ENCODE results near the gene CYP8B1. TPM values are rescaled to one million over a fixed set of nuclear protein-coding genes. Genes with fewer than 3 reads are reported as not detected.
A peak's percentile ranks its signal among the peaks of the same experiment; 100 is the strongest.

The CYP8B1 gene
- total and polyA plus RNA-seq, 2 of the 13 experiments (the other 11 are each of a cell fraction or from before 2014, with no cell fraction given) = 0.58 to 2.0 TPM

DNA sequence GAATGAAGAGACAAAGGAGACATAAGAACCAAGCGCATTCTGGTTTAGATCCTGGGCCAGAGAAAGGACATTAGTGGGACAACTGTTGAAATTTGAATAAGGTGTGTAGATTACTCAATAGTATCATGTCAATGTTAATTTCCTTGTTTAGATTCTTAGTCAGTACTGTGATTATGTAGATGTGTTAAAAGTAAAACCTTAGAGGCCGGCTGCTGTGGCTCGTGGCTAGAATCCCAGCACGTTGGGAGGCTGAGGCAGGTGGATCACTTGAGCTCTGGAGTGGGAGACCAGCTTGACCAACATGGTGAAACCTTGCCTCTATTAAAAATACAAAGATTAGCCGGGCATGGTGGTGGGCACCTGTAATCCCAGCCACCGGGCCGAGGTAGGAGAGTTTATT, 26.7 kb downstream of the CYP8B1 start:
- WGBS (ENCODE audit: low lambda C conversion rate) = over 99% methylated on average over 7 of the region's 7 CpGs
- H4K20me1 ChIP-seq (ENCODE audit: insufficient read depth, low read length) = no peaks in the 10 kb centered on the region
- H3K9ac ChIP-seq (ENCODE audit: insufficient read depth, low read depth, low read length) = no peak overlapping the region
- no peaks in the 10 kb centered on the region for H3K27me3 ChIP-seq (ENCODE audit: control insufficient read depth in 1 of 2, insufficient read depth in 2 of 2, low read length in 2 of 2)
- ChIA-PET POLR2A (no interaction called here), CTCF (ENCODE audit: low intra/inter-chr PET ratio, low total read pairs) (no interaction called here)
- peaks cover 95% of the 10 kb centered on the region for H3K4me1 ChIP-seq (ENCODE audit: insufficient read depth, low read length)
- H3K4me3 ChIP-seq (replicated peaks in 1 of 3; ENCODE audit: insufficient read depth in 1 of 3, low read depth in 2 of 3, low read length in 3 of 3) = no peak overlapping the region
- TF ChIP-seq MAFF (IDR thresholded peaks at IDR 0.05; ENCODE audit: low read depth, low read length) (no peak), ATRX (CRISPR knock-in tag; IDR thresholded peaks at IDR 0.05; ENCODE audit: borderline replicate concordance) (no peak)
- TF ChIP-seq, protein P1, sequence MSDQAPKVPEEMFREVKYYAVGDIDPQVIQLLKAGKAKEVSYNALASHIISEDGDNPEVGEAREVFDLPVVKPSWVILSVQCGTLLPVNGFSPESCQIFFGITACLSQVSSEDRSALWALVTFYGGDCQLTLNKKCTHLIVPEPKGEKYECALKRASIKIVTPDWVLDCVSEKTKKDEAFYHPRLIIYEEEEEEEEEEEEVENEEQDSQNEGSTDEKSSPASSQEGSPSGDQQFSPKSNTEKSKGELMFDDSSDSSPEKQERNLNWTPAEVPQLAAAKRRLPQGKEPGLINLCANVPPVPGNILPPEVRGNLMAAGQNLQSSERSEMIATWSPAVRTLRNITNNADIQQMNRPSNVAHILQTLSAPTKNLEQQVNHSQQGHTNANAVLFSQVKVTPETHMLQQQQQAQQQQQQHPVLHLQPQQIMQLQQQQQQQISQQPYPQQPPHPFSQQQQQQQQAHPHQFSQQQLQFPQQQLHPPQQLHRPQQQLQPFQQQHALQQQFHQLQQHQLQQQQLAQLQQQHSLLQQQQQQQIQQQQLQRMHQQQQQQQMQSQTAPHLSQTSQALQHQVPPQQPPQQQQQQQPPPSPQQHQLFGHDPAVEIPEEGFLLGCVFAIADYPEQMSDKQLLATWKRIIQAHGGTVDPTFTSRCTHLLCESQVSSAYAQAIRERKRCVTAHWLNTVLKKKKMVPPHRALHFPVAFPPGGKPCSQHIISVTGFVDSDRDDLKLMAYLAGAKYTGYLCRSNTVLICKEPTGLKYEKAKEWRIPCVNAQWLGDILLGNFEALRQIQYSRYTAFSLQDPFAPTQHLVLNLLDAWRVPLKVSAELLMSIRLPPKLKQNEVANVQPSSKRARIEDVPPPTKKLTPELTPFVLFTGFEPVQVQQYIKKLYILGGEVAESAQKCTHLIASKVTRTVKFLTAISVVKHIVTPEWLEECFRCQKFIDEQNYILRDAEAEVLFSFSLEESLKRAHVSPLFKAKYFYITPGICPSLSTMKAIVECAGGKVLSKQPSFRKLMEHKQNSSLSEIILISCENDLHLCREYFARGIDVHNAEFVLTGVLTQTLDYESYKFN (CRISPR knock-in tag; conservative IDR thresholded peaks at IDR 0.05) = no peak
- intact Hi-C loops (cut with micrococcal nuclease; ENCODE audit: unreplicated experiment) (no loop called here), in situ Hi-C loops (cut with HindIII; ENCODE audit: extremely low pct_ligation_motif_present, low pct_unique_long_range_greater_than_20kb) (loop anchor here (25.0 kb wide), 1 partner anchor 612 kb away; no protein-coding TSS in a partner anchor)
- H3K27ac ChIP-seq (ENCODE audit: extremely low read length, insufficient read depth, low read length) = no peak overlapping the region
- H2AFZ ChIP-seq (ENCODE audit: low read length) = no peak overlapping the region
- FAIRE-seq (no peak), DNase-seq (ENCODE audit: low spot score) (no peak), ATAC-seq (no peak)
- BruUV-seq (replicated peaks) = no TSS peak
- no peaks in the 10 kb centered on the region for H3K79me2 ChIP-seq (ENCODE audit: insufficient read depth, low read length)
- H3K9me3 ChIP-seq (ENCODE audit: low read length) = no peaks in the 10 kb centered on the region
- no peak overlapping the region for H3K4me2 ChIP-seq (ENCODE audit: low read depth, low read length)
- no peaks in the 10 kb centered on the region for H3K36me3 ChIP-seq (replicated peaks in 1 of 2; ENCODE audit: control insufficient read depth in 1 of 2, insufficient read depth in 2 of 2, low read length in 2 of 2)

DNA sequence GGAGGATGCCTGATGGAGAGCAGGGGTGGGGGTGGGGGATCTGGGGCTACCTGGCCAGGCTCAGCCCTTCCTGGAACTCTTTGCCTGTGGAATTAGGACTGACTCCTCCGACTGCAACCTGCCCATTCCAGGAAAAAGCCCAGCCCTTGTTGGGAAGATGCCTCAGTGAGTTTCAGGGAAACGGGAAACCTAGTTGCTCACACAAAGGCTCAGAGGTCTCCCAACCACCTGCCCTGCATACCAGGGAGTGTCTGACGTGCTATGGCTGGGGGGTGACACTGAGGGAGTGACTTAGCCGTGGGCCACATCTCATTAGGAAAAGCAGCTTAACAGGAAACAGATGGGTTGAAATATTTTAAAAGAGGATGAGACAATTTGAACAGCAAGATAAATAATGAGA, 27.9 kb downstream of the CYP8B1 start:
- H3K9me3 ChIP-seq (ENCODE audit: low read length) = no peaks in the 10 kb centered on the region
- no peak for ATAC-seq
- H3K9ac ChIP-seq (ENCODE audit: insufficient read depth, low read depth, low read length) = no peak overlapping the region
- no peaks in the 10 kb centered on the region for H3K36me3 ChIP-seq (replicated peaks in 1 of 2; ENCODE audit: control insufficient read depth in 1 of 2, insufficient read depth in 2 of 2, low read length in 2 of 2)
- H2AFZ ChIP-seq (ENCODE audit: low read length) = no peak overlapping the region
- 45% methylated on average over 4 of the region's 4 CpGs for WGBS (ENCODE audit: low lambda C conversion rate)
- intact Hi-C loops (cut with micrococcal nuclease; ENCODE audit: unreplicated experiment) = no loop called here
- no peak for FAIRE-seq
- BruUV-seq (replicated peaks) = no TSS peak
- no peaks in the 10 kb centered on the region for H4K20me1 ChIP-seq (ENCODE audit: insufficient read depth, low read length)
- H3K4me1 ChIP-seq (ENCODE audit: insufficient read depth, low read length) = peaks cover 90% of the 10 kb centered on the region
- POLR2A ChIA-PET = interaction anchor here (0.6 to 1.7 kb wide), 4 partner anchors 8 to 43 kb away, joined by 3 to 5 read pairs (median 4); partner anchors contain the start of gene CYP8B1
- CTCF ChIA-PET (ENCODE audit: low intra/inter-chr PET ratio, low total read pairs) = no interaction called here
- DNase-seq (ENCODE audit: low spot score) = no peak
- H3K27me3 ChIP-seq (ENCODE audit: control insufficient read depth in 1 of 2, insufficient read depth in 2 of 2, low read length in 2 of 2) = no peaks in the 10 kb centered on the region
- no peak overlapping the region for H3K4me3 ChIP-seq (replicated peaks in 1 of 3; ENCODE audit: insufficient read depth in 1 of 3, low read depth in 2 of 3, low read length in 3 of 3)
- peak overlapping the region; percentile 59 for H3K4me2 ChIP-seq (ENCODE audit: low read depth, low read length)
- in situ Hi-C loops (cut with HindIII; ENCODE audit: extremely low pct_ligation_motif_present, low pct_unique_long_range_greater_than_20kb) = loop anchor here (25.0 kb wide), 1 partner anchor 610 kb away; no protein-coding TSS in a partner anchor
- H3K27ac ChIP-seq (ENCODE audit: extremely low read length, insufficient read depth, low read length) = peak overlapping the region; percentile 51
- no peaks in the 10 kb centered on the region for H3K79me2 ChIP-seq (ENCODE audit: insufficient read depth, low read length)
- no peak for TF ChIP-seq SMYD3 (CRISPR knock-in tag; IDR thresholded peaks at IDR 0.05)
- TF ChIP-seq, protein P2, sequence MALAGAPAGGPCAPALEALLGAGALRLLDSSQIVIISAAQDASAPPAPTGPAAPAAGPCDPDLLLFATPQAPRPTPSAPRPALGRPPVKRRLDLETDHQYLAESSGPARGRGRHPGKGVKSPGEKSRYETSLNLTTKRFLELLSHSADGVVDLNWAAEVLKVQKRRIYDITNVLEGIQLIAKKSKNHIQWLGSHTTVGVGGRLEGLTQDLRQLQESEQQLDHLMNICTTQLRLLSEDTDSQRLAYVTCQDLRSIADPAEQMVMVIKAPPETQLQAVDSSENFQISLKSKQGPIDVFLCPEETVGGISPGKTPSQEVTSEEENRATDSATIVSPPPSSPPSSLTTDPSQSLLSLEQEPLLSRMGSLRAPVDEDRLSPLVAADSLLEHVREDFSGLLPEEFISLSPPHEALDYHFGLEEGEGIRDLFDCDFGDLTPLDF (CRISPR knock-in tag; IDR thresholded peaks at IDR 0.05) = no peak
- TF ChIP-seq YY1 (IDR thresholded peaks at IDR 0.05; ENCODE audit: insufficient read depth, insufficient replicate concordance, low read depth, low read length) = no peak
- TF ChIP-seq AKAP8 (CRISPR knock-in tag; IDR thresholded peaks at IDR 0.05) = no peak
- no peak for TF ChIP-seq HNF4A (CRISPR knock-in tag; IDR thresholded peaks at IDR 0.05)
- TF ChIP-seq, protein P3, sequence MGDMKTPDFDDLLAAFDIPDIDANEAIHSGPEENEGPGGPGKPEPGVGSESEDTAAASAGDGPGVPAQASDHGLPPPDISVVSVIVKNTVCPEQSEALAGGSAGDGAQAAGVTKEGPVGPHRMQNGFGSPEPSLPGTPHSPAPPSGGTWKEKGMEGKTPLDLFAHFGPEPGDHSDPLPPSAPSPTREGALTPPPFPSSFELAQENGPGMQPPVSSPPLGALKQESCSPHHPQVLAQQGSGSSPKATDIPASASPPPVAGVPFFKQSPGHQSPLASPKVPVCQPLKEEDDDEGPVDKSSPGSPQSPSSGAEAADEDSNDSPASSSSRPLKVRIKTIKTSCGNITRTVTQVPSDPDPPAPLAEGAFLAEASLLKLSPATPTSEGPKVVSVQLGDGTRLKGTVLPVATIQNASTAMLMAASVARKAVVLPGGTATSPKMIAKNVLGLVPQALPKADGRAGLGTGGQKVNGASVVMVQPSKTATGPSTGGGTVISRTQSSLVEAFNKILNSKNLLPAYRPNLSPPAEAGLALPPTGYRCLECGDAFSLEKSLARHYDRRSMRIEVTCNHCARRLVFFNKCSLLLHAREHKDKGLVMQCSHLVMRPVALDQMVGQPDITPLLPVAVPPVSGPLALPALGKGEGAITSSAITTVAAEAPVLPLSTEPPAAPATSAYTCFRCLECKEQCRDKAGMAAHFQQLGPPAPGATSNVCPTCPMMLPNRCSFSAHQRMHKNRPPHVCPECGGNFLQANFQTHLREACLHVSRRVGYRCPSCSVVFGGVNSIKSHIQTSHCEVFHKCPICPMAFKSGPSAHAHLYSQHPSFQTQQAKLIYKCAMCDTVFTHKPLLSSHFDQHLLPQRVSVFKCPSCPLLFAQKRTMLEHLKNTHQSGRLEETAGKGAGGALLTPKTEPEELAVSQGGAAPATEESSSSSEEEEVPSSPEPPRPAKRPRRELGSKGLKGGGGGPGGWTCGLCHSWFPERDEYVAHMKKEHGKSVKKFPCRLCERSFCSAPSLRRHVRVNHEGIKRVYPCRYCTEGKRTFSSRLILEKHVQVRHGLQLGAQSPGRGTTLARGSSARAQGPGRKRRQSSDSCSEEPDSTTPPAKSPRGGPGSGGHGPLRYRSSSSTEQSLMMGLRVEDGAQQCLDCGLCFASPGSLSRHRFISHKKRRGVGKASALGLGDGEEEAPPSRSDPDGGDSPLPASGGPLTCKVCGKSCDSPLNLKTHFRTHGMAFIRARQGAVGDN (CRISPR knock-in tag; IDR thresholded peaks at IDR 0.05) = peak; percentile 12; the same call in 1 of the 2 replicates

Data from HepG2 (cell line).